ENCODE results near the gene BTLA.
"Not testable (repeated sequence)": the region's sequence is repeated elsewhere in the genome, so short reads cannot be mapped to it uniquely, and the experiment has no call there.

The BTLA gene

GRCh38 chr3:112437146-112438022 is 61.9 kb downstream of the BTLA start:
- peak; percentile 50 to 53 for DNase-seq

- DNase-seq, result no peak
These were observed 69.3 kb downstream of the BTLA start for GRCh38 chr3:112429960-112430359.

DNA sequence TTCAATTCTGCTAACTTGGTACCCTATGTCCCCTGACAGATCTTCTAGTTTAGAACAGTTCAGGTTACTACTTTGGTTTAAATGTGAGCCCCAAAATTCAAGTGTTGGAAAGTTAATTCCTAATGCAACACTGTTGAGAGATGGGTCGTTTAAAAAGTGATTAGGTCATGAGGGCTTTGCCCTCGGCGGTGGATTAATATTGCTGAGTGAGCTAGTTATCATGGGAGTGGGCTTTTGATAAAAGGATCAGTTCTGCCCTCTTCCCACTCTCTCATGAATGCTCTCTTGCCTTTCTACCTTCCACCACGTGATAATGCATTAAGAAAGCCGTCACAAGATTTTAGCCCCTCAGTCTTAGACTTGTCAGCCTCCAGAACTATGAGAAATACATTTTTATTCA is 72.1 kb downstream of the BTLA start:
- no peak for DNase-seq

DNA sequence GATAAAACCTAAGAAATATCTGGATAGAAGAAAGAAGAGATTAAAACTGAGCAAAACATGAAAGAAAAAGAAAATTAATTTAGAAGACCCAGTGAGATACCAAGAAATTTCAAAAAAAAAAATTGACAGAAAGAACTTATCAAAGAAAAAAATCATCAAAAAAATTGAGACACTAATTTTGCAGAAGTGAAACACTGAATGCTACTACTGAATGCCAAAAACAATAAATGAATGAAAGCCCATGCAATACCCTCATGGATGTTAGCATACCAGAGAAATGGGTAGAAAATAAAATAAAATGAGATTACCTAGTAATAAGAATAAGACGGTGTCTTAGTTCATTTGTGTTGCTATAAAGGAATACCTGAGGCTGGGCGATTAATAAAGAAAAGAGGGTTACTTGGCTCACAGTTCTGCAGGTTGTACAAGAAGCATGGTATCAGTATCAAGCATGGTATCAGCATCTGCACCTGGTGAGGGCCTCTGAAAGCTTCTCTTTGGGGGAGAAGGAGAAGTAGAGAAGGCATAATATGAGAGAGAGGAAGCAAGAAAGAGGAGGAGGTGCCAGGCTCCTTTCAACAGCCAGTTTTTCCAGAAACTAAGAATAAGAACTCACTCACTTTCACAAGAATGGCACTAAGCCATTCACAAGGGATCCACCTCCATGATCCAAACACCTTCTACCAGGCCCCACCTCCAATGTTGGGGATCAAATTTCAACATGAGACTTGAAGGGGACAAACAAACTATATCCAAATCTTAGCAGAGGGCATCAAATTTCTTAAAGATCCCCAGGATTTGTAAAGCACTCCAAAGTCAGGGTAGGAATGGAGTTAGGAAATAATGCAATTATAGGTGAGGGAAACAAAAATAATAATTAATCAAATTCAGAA is 73.2 kb downstream of the BTLA start:
- DNase-seq, result no peak

GRCh38 chr3:112425382-112425781 is 73.9 kb downstream of the BTLA start:
- no peak for DNase-seq

DNA sequence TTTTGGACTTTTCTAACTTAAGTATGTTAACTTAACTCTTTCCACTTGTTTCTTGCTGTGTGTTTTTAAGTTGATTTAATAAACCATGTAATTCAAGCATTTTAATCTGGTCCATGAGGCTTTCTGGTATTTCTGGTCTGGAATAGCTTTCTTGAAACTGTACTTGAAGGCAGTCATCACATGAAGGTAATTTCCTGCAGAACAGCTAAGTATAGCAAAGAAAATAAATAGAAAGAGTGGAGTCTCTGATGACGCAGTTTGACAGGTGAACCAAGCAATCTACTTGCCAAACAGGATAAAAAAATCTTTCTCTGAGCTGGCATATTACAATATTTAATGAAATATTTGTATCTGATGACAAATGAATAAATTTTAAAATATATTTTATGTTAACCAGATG is 74.9 kb downstream of the BTLA start:
- no peak for DNase-seq

- DNase-seq, result not testable (repeated sequence)
These were observed 76.4 kb downstream of the BTLA start for GRCh38 chr3:112422921-112423320.

DNA sequence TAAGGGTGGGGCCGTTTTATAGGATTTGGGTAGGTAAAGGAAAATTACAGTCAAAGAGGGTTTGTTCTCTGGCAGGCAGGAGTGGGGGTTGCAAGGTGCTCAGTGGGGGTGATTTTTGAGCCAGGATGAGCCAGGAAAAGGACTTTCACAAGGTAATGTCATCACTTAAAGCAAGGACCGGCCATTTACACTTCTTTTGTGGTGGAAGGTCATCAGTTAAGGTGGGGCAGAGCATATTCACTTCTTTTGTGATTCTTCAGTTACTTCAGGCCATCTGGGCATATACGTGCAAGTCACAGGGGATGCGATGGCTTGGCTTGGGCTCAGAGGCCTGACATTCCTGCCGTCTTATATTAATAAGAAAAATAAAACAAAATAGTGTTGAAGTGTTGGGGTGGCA is 80.7 kb downstream of the BTLA start:
- not testable (repeated sequence) for DNase-seq

DNA sequence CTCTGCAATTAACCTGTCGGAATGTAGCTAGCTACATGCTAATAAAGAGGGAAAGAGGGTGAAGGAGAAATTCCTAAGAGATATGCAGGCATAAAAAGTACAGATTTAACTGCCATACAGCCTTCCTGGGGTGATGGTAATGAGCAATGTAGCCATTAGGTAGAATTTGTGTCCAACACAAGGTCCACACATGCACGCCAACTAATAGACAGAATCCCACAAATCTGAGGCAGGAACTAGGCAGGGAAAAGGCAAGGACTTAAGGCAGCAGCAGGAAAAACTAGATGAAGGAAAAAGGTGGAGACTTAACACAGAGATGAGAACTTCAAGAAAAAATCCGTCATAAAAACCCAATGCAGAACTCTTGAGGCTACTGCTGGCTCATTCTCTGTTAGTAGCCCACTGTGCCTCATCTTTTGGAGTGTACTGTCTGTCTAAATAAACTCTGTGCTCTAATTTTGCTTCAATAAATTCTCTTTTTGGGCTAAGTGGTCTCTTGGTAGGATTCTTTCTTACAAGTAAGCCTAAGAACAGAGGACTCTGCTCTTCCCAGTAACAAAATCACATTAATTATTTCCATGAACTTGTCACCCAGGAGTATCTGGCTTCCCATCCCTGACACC is 81.5 kb downstream of the BTLA start:
- no peak for DNase-seq

- no peak for DNase-seq
These were observed 82.7 kb downstream of the BTLA start for GRCh38 chr3:112416391-112417212.

DNA sequence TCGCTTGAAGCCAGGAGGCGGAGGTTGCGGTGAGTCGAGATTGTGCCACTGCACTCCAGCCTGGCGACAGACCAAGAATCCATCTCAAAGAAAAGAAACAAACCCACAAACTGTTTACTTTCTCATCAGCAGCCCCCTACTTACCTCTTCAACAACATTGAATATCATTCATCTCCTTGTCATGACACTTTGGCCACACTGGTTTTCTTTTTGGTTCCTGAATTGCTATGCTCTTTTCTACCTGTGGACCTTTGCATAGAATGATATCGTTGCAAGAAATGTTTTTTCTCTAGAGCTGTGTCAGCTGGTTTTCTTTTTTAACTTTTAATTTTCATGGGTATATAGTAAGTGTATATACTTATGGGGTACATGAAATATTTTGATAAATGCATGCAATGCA is 83.9 kb downstream of the BTLA start:
- DNase-seq, result no peak
